ENCODE results near the gene WASHC3. TPM values are rescaled to one million over a fixed set of nuclear protein-coding genes. Genes with fewer than 3 reads are reported as not detected.

WASHC3 gene
- total RNA-seq, 4 donors from 2014 or later = 82.8 to 96.2 (median 89.2) TPM

DNA sequence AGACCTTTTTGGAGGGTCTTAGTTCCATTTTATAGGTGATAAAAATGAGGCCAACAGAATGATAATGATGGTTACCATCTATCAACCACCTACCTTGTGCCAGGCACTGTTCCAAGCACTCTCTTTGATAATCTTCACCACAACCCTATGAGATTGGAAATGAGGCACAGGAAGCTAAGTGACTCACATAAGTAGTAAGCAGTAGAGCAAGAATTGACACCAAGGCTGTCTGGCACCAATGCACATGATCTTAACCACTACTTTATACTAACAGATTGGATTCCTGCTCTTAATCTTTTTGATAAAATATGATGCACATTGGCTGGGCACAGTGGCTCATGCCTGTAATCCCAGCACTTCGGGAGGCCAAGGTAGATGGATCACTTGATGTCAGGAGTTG lies 93.0 kb downstream of the WASHC3 start:
- DNase-seq = no peak
- H3K4me3 ChIP-seq (replicated peaks in 1 of 3) = no peak overlapping the region
- WGBS, 2 donors = 75 to 78% methylated on average over 1 of the region's 1 CpG
- intact Hi-C loops (cut with DNase I) = no loop called here
- TF ChIP-seq CTCF (IDR thresholded peaks at IDR 0.05) (no peak), POLR2A (IDR thresholded peaks at IDR 0.05) (no peak)
- no peaks in the 10 kb centered on the region for H3K36me3 ChIP-seq
- no peaks in the 10 kb centered on the region for H3K9me3 ChIP-seq
- H3K27me3 ChIP-seq = no peaks in the 10 kb centered on the region
- H3K27ac ChIP-seq = no peak overlapping the region
- H3K4me1 ChIP-seq = no peaks in the 10 kb centered on the region

DNA sequence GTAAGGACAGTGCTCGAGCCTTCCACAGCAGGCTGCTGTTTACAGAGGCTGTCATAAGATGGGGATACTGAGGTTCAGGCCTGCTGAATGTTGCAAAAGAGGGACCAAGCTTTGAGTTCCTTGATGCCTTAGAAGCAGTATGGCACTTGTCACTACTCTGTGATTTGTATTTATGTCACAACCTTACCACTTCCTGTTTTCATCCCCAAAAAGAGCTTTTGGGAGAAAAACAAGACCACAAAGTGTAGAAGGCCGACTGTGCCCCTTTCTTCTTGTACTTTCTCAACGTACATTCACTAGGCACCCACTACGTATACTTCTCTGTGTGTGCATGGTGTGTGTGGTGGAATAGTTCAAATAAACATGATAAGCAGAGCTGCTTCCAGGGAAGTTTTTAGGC lies 94.3 kb downstream of the WASHC3 start:
- Histone ChIP-seq H3K27me3 (no peaks in the 10 kb centered on the region), H3K4me1 (no peaks in the 10 kb centered on the region), H3K4me3 (replicated peaks in 1 of 3) (no peak overlapping the region), H3K36me3 (no peaks in the 10 kb centered on the region), H3K9me3 (no peaks in the 10 kb centered on the region), H3K27ac (no peak overlapping the region)
- intact Hi-C loops (cut with DNase I) = no loop called here
- WGBS, 2 donors = 80 to 88% methylated on average over 4 of the region's 4 CpGs
- DNase-seq = no peak
- no peak for TF ChIP-seq CTCF (IDR thresholded peaks at IDR 0.05)
- no peak for TF ChIP-seq POLR2A (IDR thresholded peaks at IDR 0.05)

- TF ChIP-seq CTCF (IDR thresholded peaks at IDR 0.05) (no peak), POLR2A (IDR thresholded peaks at IDR 0.05) (no peak)
- Histone ChIP-seq H3K27ac (no peak overlapping the region), H3K27me3 (no peaks in the 10 kb centered on the region), H3K4me1 (no peaks in the 10 kb centered on the region), H3K4me3 (replicated peaks in 1 of 3) (no peak overlapping the region), H3K36me3 (no peaks in the 10 kb centered on the region), H3K9me3 (no peaks in the 10 kb centered on the region)
- no peak for DNase-seq
- 90 to 92% methylated on average over 1 of the region's 1 CpG for WGBS, 2 donors
- intact Hi-C loops (cut with DNase I) = no loop called here
Observed at GRCh38 chr12:101966496-101966895, 95.3 kb downstream of the WASHC3 start.

DNA sequence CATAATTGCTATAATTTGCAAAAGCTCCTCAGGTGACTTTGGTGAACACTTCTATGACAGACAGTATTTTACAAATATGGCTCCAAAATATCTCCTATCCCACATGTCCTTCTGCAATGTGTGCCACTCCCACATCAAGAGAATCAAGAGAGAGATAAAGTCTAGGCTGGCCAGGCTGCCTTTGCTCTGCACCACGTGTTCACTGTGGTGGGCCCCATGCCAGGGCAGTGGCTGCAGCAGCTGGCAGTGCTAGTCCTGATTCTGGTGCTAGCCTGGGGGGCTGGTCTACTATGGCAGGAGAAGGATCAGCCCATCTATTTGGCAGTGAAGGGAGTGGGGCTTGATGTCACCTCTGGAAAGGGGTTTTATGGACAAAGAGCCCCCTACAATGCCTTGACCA lies 98.1 kb downstream of the WASHC3 start:
- intact Hi-C loops (cut with DNase I) = no loop called here
- DNase-seq = peak; percentile 20 to 24
- H3K27ac ChIP-seq = no peak overlapping the region
- TF ChIP-seq POLR2A (IDR thresholded peaks at IDR 0.05) (no peak), CTCF (IDR thresholded peaks at IDR 0.05) (no peak)
- H3K36me3 ChIP-seq = no peaks in the 10 kb centered on the region
- H3K4me1 ChIP-seq = no peaks in the 10 kb centered on the region
- WGBS, 2 donors = 72 to 78% methylated on average over 1 of the region's 1 CpG
- H3K4me3 ChIP-seq (replicated peaks in 1 of 3) = no peak overlapping the region
- H3K27me3 ChIP-seq = no peaks in the 10 kb centered on the region
- no peaks in the 10 kb centered on the region for H3K9me3 ChIP-seq

Other genes starting within 250 kb of the WASHC3 start
- gene GNPTAB, start 231.0 kb downstream of the WASHC3 start, total RNA-seq = 10 to 100 TPM; 26.5 to 40.8 (median 36.6) TPM
- 10 to 100 TPM in 3 of 4 donors, 1 to 10 TPM in 1; 7.8 to 31.0 (median 14.1) TPM for gene DRAM1, start 184.4 kb downstream of the WASHC3 start, total RNA-seq
- 10 to 100 TPM; 20.8 to 27.9 (median 24.6) TPM for gene NUP37, start 58.1 kb upstream of the WASHC3 start, total RNA-seq
- 1 to 10 TPM in 3 of 4 donors, under 1 TPM in 1; 0.98 to 3.9 (median 2.5) TPM for gene PARPBP, start 58.2 kb upstream of the WASHC3 start, total RNA-seq
- not detected for gene PMCH, start 135.8 kb upstream of the WASHC3 start, total RNA-seq